DMS 273 (cell line): ENCODE results near the gene SCUBE1.

Experiments
- DNase-seq: peaks from one replicate; lab custom pipeline; 2025; ENCODE audit not compliant: unreplicated experiment; lab: John Stamatoyannopoulos, UW

The SCUBE1 gene

DNA sequence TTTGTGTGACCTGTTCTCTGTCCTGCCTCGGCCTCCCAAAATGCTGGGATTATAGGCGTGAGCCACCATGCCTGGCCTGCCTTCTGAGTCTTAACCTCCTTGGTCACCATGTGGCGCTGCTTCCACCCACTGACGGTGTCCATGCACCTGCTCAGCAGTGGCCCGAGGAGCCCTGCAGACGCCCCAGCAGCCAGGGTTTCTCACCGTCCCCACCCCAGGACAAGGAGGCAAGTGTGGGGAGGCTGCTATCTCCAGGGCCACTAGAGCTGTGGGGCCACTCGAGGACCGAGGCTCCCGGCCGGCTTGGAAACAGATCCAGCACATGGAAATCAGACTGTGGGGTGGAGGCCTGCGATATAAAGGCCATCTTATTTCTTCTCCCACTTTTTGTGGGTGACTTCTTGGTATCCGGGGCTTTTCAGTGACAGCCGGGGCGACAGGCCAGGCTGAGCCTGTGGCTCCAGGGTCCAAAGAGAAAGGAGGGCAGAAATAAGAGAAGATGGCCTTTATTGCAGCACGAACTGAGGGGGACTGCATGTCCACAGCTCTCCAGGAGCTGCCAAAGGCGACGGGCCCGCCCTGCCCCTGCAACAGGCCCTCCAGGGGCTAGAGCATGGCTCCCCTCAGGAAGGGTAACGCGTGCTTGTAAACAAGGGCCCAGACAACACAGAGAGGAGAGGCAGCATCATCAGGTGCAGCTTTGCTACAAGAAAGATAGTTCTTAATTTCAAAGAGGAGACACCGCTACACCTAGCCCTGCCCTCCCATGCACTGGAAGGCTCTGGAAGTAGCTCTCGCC, 176.8 kb downstream of the SCUBE1 start:
- no peak for DNase-seq

DNA sequence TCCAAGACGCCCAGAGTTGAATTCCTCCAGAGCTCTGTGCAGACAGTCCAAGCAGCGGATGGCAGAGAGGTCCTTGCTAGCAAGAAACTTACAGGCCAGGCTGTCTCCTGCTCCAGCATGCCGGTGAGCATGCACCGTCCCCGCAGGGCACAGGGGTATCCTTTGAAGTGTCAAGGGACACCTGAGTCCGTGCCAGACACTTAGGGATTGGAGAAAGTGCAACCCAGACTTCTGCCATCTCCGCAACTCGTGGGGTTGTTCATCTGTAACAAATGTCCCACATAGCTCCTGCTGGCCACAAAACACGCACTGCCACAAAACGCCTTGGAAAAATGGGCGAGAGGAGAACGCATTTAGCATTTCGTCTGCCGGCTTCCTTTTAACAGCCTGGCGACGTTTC, 178.5 kb downstream of the SCUBE1 start:
- peak; percentile 50 for DNase-seq

DNA sequence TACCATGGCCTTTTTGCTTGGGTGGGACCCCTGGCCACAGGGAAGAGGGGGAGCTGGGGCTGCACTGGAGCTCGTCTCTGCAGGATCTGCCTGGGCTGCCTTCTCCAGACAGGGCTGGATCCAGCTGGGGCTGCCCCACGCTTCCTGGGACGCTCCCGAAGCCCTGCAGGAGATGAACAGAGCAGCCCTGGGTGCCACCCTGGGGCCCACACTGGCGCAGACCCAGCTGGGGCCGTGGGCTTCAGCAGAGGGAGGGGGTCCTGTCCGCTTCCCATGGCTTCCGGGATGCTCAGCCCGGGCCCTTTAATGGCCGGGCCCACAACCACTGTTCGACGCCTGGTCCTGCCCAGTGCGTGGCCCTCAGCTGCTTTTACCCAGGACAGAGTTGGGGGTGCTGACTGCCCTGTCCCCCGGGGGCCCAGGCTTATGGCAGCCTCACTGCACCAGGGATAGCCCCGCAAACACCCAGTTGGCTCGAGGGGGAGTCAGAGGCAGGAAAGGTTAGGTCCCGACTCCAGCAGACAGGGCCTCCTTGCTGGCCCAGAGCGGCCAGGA, 179.9 kb downstream of the SCUBE1 start:
- DNase-seq, result no peak

DNA sequence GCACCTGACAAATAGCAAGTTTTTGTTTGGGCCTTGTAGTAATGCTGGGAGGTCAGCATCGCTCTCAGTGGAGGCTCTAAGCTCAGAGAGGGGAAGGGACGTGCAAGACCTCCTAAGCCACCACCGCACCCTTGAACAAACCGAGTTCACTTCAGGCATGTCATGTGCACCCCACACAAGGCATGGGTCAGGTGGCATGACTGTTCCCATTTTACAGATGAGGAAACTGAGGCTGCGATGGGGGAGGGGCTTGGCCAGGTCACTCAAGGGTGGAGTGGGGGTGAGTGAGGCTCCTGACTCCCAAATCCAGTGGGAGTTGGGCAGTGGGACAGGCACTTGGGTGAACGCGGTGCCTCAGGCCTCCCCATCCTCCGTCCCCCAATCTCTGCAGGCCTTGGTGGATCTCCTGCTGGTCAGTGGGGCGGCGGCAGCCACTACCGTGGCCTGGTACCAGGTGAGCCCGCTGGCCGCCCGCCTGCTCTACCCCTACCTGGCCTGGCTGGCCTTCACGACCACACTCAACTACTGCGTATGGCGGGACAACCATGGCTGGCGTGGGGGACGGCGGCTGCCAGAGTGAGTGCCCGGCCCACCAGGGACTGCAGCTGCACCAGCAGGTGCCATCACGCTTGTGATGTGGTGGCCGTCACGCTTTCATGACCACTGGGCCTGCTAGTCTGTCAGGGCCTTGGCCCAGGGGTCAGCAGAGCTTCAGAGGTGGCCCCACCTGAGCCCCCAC, 180.6 kb downstream of the SCUBE1 start:
- DNase-seq, result no peak

GRCh38 chr22:43160497-43161126, 182.6 kb downstream of the SCUBE1 start:
- DNase-seq, result no peak

GRCh38 chr22:43159484-43160178, 183.5 kb downstream of the SCUBE1 start:
- peak; percentile 42 for DNase-seq

DNA sequence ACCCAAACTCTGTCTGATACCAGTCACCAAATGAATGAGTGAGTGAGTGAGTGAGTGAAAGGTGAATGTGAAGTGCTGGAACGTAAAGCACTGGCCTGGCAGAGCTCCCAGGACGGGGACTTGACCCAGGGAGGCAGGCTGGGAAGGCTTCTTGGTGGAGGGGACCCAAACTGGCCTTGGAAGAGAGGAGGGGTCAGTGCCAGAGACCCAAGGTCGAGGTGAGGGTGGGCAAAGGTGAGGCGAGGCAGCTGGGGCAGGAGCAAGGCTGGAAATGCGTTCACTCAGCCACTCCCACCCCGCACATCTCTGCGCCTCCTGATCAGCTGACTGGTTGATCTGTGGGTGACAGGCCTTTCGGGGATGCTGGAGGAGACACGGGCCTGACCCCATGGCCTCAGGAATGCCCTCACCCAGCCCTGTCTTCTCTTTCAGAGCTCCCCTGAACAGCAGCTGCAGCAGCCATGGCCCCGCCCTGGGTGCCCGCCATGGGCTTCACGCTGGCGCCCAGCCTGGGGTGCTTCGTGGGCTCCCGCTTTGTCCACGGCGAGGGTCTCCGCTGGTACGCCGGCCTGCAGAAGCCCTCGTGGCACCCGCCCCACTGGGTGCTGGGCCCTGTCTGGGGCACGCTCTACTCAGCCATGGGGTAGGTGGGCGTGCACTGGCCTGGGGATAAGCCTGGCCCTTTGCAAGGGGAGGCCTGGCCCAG, 184.2 kb downstream of the SCUBE1 start:
- no peak for DNase-seq

DNA sequence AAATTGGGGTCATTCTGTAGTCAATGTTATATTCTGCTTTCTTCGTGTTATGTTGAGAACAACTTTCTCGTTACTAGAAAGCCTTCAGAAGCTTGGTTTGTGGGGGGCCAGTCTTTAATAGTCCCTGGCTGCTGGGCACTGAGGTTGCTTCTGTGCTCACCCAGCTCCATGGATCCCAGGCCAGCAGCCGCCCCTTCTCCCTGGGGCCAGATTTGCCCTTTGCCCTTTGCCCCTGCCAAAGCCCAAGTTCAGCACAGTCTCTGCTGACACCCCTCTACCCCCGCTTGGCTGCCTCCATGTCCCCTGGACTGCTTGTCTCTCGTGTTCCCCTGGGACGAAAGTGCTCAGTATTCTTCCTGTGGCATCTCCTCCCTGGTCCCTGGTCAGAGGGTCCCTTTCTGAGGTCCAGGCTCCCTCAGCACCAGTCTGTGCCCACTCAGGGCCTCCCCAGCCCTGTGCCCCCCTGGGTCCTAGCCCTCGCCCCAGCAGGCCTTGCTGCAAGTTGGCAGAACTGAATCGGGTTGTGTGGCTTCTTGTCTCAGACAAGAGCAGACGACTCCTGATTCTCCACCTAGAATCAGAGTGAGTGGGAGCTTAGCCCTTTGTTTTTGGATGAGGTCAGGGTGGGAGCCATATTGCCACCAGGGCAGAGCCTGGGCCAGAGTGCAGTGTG, 185.2 kb downstream of the SCUBE1 start:
- no peak for DNase-seq

GRCh38 chr22:43156413-43156812, 186.8 kb downstream of the SCUBE1 start:
- no peak for DNase-seq

GRCh38 chr22:43155789-43156188, 187.4 kb downstream of the SCUBE1 start:
- DNase-seq, result peak; percentile 80

- no peak for DNase-seq
Measured at GRCh38 chr22:43154887-43155536, 188.2 kb downstream of the SCUBE1 start.

DNA sequence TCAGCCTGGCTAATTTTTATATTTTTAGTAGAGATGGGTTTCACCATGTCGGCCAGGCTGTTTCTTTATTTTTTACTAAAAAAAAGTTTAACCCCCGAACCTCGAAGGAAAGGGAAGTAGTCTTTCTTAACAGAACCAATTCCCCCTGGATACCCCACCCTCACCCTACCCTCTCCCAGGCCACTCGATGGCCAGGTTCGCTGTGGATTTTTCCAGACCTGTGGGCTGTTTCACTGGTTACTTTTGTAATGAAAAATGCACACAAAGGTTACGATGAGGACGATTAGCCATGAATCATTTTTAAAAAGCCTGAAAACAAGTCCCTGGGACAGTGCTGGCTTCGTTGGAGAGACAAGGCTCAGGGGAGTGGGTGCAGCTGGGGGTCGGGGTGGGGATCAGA, 189.3 kb downstream of the SCUBE1 start:
- DNase-seq, result no peak

DNA sequence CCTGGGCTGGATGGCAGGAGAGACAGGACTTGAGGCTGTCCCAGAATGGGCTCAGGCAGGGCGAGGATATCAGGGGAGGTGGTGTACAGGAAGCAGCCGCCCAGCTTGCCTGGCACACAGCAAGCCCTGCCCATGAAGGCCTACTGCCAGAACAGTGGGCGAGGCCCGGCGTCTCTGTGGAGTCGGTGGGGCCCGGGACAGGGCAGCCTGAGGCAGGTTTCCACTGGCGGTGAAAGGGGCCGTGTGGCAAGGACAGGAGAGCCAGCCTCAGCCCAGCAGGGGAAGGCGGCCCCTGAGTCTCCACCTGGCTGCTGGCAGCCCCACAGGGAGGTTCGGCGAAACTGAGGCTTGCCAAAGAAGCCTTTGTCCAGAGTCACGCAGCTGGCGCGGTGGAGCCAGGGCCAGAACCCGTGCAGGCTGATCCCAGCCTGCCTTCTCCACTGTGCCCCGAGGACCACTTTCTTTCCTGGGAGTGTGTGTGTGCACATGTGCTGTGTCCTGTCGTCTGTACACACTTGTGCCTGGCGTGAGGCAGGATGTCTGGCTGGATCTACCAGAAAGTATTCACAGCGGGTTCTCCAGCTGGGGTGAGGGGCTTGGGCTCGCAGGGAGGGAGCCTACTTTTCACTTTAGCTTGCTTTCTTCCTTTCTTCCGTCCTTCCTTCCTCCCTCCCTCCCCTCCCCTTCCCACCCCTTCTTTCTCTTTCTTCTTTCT, 190.7 kb downstream of the SCUBE1 start:
- peak; percentile 79 for DNase-seq

DNA sequence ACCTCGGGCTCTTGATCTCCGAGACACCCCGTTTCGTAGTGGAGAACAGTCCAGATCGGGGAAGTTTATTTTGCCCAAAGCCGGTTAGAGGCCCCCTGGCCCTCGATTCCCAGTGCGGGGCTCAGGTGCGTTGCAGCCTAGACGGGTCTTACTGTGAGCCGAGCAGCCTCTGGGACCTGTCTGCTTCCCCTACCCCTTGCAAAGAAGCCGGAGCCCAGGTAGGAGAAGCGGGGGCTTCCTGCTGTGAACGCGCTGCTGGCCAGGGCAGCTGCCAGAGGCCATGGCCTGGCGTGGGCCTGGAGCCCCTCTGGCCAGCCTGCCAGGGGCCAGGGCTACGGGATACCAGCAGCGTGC, 191.2 kb downstream of the SCUBE1 start:
- DNase-seq, result no peak

- peak; percentile 60 for DNase-seq
Measured at GRCh38 chr22:43151251-43152002, 191.7 kb downstream of the SCUBE1 start, which contains the start of gene TSPO. Gene TSPO, plus strand, starts transcription at chr22:43151559. Its CDS starts 7,680 bp downstream, at chr22:43159239.

DNA sequence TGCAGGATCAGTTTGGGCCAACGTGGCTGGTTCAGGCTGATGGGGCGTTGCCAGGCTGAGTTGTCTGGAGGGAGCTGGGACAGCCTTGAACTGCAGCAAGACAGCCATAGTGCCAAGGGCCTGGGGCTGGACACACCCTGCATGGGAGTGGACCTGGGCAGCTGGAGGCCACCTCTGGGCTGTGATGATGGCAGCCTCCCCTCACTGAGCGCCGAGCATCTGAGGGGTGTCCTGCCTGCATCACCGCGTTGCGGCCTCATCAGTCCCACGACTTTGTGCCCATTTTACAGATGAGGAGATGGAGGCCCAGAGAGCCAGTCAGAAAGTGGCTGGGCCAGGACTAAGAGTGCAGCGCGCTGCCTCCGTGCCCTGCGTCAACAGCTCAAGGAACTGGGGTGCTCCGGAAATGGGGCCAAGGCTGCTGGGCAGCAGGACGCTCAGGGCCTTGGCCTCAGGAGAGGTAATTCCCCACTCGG, 192.4 kb downstream of the SCUBE1 start:
- no peak for DNase-seq

- DNase-seq, result no peak
Measured at GRCh38 chr22:43148581-43148980, 194.6 kb downstream of the SCUBE1 start.

DNA sequence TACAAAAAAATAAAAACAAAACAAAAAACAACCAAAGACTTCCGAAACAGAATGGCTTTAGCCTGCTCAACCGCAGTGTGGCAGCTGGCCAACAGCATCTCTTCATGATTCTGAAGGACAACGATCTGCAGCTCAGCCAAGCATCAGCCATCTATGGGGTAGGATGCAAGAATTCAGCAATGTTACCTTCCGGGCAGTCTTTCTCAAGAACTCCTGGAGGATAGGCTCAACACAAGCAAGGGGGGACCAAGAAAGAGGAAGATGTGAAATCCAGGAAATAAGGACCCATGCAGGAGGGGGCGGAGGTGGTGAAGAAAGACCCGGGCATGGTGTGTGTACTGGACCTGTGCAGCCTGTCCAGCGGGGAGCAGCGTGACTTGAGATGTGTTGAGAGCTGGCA, 195.4 kb downstream of the SCUBE1 start:
- no peak for DNase-seq
